GM21390 (cell line): ENCODE results near the gene PHYH.
"Not testable (repeated sequence)": the region's sequence is repeated elsewhere in the genome, so short reads cannot be mapped to it uniquely, and the experiment has no call there.

Experiments used
- ATAC-seq: cut with Tn5 transposase; IDR thresholded peaks from one replicate; pipeline ENCODE4 v1.9.1; 2021; ENCODE audit not compliant: unreplicated experiment

PHYH gene

GRCh38 chr10:13321576-13321975 lies 21.7 kb upstream of the PHYH start:
- ATAC-seq, result no peak

GRCh38 chr10:13319166-13319565 lies 19.3 kb upstream of the PHYH start:
- ATAC-seq, result no peak

DNA sequence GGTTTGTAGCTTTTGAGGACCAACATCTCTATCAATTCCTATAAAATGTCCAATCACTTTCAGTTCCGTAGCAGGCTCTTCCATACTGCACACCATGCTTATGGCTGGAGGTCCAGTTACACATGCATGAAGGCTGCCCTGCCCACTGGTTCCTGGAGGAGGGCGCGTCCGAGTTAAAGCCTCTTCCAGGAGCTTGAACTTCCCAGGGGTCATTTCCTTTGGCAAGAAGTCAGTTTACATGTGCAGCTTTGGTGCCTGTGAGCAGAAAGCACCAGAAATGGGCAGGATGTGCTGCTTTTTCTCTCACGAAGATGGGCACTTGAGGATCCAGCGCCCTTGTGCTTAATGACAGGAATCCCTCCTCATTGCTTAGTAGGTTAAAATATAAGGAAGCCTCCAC lies 17.6 kb upstream of the PHYH start:
- ATAC-seq, result no peak

DNA sequence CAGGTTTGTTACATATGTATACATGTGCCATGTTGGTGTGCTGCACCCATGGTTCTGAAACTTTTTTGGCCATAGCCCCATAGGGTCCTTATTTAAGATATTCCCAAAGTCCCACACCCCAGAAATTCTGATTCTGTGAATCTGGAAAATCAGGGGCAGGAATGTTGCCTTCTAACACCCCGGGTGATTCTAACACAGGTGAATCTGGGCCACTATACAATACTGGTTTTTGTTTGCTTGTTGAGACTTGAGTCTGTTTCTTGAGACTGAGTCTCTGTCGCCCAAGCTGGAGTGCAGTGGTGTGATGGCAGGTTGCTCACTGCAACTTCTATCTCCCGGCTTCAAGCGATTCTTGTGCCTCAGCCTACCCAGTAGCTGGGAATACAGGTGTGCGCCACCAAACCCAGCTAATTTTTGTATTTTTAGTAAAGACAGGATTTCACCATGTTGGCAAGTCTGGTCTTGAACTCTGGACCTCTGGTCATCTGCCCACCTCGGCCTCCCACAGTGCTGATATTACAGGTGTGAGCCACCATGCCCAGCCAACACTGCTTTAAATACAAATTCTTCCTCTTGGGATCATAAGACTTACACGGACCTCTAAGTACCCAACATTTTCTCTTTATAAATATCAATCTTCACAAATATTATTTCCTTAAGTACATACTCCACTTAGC lies 16.9 kb upstream of the PHYH start:
- no peak for ATAC-seq

DNA sequence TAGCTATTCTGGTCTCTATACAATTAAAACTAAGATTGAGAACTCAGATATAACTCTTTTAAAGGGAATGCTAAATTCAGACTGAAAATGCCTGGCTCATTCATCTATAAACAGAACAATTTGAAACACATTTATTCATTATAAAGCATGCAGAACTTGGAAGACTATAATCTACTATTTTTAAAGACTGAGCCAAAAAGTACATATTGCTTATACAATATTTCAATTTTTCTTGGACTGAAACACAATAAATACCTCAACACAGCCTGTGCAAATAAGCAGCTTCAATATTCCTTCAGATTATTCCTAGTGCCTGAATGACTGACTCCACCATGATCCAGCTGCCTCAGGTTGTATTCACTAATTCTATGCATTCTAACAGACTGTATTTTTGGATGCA lies 15.5 kb upstream of the PHYH start:
- no peak for ATAC-seq

GRCh38 chr10:13311177-13311575 lies 11.3 kb upstream of the PHYH start:
- no peak for ATAC-seq

GRCh38 chr10:13310518-13311176 lies 10.8 kb upstream of the PHYH start:
- no peak for ATAC-seq

- no peak for ATAC-seq
These were observed 9.9 kb upstream of the PHYH start for GRCh38 chr10:13309792-13310191.

GRCh38 chr10:13308096-13308495 lies 8.2 kb upstream of the PHYH start:
- no peak for ATAC-seq

GRCh38 chr10:13306103-13306502 lies 6.2 kb upstream of the PHYH start:
- ATAC-seq, result no peak

DNA sequence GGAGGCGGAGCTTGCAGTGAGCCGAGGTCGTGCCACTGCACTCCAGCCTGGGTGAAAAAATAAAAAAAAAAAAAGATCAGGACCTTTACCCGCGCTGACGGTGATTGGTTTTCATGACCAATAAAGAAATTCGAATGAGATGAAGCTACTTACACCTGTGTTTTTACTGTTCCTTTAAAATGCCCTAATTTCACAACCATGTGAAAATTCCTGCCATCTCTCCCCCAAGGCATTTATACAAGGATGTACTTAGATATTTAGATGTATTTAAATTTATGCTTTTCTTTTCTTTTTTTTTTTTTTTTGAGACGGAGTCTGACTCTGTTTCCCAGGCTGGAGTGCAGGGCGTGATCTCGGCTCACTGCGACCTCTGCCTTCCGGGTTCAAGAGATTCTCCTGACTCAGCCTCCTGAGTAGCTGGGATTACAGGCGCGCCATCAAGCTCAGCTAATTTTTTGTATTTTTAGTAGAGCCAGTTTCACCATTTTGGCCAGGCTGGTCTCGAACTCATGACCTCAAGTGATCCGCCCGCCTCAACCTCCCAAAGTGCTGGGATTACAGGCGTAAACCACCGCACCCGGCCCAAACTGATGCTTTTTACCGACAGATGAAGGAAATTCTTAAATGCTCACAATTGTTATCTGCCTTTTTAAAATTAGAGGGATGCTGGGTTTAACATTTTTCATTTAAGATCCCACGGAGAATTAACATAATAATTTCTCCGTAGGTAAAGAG lies 3.1 kb upstream of the PHYH start:
- no peak for ATAC-seq

- no peak for ATAC-seq
These were observed 972 bp downstream of the PHYH start for GRCh38 chr10:13298748-13299436.

DNA sequence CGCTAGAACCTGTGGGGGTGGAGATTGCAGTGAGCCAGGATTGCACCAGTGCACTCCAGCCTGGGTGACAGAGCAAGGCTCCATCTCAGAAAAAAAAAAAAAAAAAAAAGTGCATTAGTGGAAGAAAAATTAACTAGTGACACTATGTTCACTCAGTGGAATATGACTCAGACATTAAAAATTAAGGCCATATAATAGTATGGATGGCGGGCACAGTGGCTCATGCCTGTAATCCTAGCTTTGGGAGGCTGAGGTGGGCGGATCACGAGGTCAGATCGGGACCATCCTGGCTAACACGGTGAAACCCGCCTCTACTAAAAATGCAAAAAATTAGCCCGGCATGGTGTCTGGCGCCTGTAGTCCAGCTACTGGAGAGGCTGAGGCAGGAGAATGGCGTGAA lies 3.4 kb downstream of the PHYH start:
- ATAC-seq, result no peak

DNA sequence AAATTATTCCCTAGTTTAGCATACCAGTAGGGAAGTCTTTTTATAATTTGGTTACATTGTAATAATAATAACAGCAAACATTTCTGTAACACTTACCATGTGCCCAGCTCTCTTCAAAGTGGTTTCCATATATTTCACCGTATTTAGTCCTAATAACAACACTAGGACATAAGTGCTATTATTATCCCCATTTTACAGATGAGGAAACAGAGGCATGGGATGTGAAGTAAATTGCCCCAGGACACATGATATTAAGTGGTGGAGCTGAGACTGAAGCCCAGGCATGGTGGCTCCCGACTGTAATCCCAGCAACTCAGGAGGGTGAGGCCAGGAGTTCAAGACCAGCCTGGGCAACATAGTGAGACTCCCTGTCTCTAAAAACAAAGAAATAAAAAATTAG lies 5.1 kb downstream of the PHYH start:
- no peak for ATAC-seq

DNA sequence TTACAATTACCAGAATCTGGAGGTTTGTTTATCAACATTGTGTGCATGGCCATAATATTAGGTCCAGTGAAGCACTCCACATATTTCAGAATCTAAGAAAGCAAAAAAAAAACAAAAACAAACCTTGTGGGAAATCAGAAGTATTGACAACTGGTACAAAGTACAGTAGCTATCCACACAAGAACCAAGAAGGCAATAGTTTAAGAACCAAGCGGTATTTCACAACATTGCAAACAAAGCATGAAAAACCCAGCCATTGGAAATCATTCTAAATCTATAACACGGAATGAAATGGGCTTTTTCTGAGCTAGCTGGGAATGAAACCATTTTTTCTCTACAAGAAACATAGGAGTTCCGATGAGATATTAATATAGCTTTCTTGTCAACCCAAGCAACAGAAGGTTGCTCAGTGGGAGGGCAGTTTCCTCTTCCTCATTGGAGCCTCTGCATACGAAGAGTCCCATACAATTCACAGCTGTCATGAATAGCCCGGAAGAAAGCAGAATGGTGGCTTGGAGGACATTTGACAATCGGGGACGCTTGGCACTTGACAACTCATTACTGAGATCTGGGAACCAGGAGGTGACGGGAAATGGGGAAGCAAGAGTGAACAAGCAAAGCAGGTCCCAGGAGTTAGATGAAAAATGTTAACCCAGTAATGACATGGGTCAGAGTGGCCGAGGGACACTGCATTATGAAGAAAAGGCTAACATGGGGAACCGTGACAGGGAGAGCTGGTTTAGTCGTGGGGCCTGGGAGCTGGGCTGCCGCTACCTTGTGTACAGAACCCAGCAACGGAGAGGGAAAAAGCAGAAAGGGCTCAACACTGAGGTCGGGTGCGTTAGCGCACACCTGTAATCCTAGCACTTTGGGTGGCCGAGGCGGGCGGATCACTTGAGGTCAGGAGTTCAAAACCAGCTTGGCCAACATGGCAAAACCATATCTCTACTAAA lies 7.8 kb downstream of the PHYH start:
- ATAC-seq, result no peak

- ATAC-seq, result no peak
These were observed 8.8 kb downstream of the PHYH start for GRCh38 chr10:13291061-13291460.

DNA sequence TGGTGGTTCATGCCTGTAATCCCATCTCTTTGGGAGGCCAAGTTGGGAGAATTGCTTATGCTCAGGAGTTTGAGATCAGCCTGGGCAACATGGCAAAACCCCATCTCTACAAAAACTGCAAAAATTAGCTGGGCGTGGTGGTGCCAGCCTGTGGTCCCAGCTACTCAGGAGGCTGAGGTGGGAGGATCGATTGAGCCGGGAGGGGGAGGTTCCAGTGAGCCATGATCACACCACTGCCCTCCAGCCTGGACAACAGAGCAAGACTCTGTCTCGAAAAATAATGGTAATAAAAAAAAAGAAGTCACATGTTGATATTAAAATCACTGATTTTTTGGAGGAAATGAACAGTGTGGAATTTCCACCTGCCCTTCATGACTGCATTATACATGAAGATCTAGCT lies 15.8 kb downstream of the PHYH start:
- no peak for ATAC-seq

DNA sequence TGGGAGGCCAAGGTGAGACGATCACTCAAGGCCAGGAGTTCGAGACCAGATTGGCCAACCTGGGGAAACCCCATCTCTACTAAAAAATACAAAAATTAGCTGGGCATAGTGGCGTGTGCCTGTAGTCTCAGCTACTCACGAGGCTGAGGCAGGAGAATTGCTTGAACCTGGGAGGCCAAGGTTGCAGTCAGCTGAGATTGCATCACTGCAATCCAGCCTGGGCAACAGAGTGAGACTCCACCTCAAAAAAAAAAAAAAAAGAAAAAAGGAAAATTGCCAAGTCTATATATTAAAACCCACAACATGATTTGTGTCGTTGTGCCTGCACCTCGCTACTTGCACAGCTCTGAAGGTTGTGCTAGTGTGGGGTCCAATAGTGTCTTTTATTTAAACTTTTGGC lies 17.5 kb downstream of the PHYH start:
- ATAC-seq, result not testable (repeated sequence)

DNA sequence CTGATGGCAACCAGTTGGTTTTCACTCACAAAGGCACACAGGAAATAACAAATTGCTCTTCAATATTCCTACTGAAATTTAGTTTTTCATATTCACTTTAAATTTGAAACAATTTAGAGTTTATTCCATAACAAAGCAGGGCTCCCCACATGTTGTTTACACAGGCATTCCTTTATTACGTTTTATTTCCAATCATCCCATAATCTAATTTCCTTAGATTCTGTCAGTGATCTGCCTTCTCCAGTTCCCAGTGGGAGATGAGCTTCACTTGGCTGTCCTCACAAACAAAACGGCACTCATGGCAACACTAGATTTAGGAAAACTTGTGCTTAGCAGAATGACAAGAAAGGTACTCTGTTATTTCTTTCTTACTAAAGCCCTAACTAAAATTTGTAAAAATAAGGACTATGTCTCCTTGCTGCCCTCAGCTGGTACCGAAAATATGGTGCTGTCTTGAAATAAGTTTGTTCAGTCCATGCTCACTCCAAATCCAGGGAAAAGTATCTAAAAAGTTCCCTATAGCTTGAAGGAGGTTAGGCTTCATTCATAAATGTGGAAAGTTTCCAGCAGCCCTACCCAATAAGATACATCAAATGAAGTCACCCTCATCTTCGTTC lies 23.0 kb downstream of the PHYH start:
- no peak for ATAC-seq

DNA sequence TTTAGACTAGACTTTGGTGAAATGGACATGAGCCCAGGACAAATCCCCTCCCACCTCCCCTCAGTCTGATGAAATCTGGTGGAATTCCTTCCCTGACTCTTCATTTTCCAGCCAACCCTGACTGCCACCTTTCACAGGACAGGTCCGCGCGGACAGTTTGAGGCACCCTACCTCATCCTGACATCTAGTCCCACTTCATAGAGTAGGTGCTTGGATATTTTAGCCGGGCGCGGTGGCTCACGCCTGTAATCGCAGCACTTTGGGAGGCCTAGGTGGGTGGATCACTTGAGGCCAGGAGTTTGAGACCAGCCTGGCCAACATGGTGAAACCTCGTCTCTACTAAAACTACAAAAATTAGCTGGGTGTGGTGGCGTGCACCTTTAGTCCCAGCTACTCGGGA lies 23.7 kb downstream of the PHYH start:
- ATAC-seq, result not testable (repeated sequence)
